NCI-H2196 (cell line): ENCODE data around the gene RNPEPL1.

Source experiments
- DNase-seq: peaks from one replicate; lab custom pipeline; 2025; ENCODE audit not compliant: unreplicated experiment; lab: John Stamatoyannopoulos, UW

RNPEPL1 gene

GRCh38 chr2:240564561-240565332 is 3.5 kb upstream of the RNPEPL1 start:
- no peak for DNase-seq

- peak; percentile 74 for DNase-seq
These were observed 2.7 kb upstream of the RNPEPL1 start for GRCh38 chr2:240565333-240566202.

GRCh38 chr2:240566203-240567136 is 1.8 kb upstream of the RNPEPL1 start:
- peak; percentile 91 for DNase-seq

- no peak for DNase-seq
These were observed 980 bp upstream of the RNPEPL1 start for GRCh38 chr2:240567137-240567871.

- peak; percentile 83 for DNase-seq
These were observed 616 bp downstream of the RNPEPL1 start for GRCh38 chr2:240568678-240569522.

GRCh38 chr2:240569523-240569997 is 1.3 kb downstream of the RNPEPL1 start:
- no peak for DNase-seq

GRCh38 chr2:240569998-240570530 is 1.8 kb downstream of the RNPEPL1 start:
- no peak for DNase-seq

GRCh38 chr2:240570531-240571313 is 2.4 kb downstream of the RNPEPL1 start:
- no peak for DNase-seq

GRCh38 chr2:240571314-240571973 is 3.2 kb downstream of the RNPEPL1 start:
- no peak for DNase-seq

GRCh38 chr2:240572141-240573031 is 4.1 kb downstream of the RNPEPL1 start:
- DNase-seq = no peak

GRCh38 chr2:240573071-240573515 is 4.8 kb downstream of the RNPEPL1 start:
- DNase-seq = no peak

GRCh38 chr2:240573516-240574385 is 5.5 kb downstream of the RNPEPL1 start:
- DNase-seq = no peak

- DNase-seq = no peak
These were observed 6.3 kb downstream of the RNPEPL1 start for GRCh38 chr2:240574386-240575100.

GRCh38 chr2:240575101-240575965 is 7.0 kb downstream of the RNPEPL1 start:
- no peak for DNase-seq
